Nephron (organoid): Measurements from ENCODE around the gene CTIF.

Experiments
- H3K27ac Mint-ChIP-seq, 3 experiments: 2 replicates each; pipeline ENCODE4 v1.8.0; 2020; ENCODE audit warnings: mixed read lengths in 3 of 3, mild to moderate bottlenecking in 2 of 3, moderate library complexity in 1 of 3
- H3K27me3 Mint-ChIP-seq: 2 replicates; pipeline ENCODE4 v1.8.0; 2021; ENCODE audit warnings: low read depth, mild to moderate bottlenecking, moderate library complexity, mixed read lengths
- H3K36me3 Mint-ChIP-seq: 2 replicates; pipeline ENCODE4 v1.8.0; 2020; ENCODE audit warnings: low read depth, mixed read lengths
- H3K4me1 Mint-ChIP-seq: 2 replicates; pipeline ENCODE4 v1.8.0; 2020; ENCODE audit warnings: mixed read lengths
- H3K4me3 Mint-ChIP-seq, 3 experiments: 2 replicates each; pipeline ENCODE4 v1.8.0; 2020; ENCODE audit warnings: mild to moderate bottlenecking in 3 of 3, mixed read lengths in 3 of 3, moderate library complexity in 2 of 3
- H3K9me3 Mint-ChIP-seq: 2 replicates; pipeline ENCODE4 v1.8.0; 2020; ENCODE audit warnings: mixed read lengths
- TF ChIP-seq, protein P1 (sequence below), 3 experiments: fragments of 200-600 bp; sonication (generic); IDR thresholded peaks; one replicate each; pipeline ENCODE4 v1.5.0; 2021; ENCODE audit warnings: antibody characterized with exemption in 3 of 3; ENCODE audit not compliant: unreplicated experiment in 3 of 3

CTIF gene

DNA sequence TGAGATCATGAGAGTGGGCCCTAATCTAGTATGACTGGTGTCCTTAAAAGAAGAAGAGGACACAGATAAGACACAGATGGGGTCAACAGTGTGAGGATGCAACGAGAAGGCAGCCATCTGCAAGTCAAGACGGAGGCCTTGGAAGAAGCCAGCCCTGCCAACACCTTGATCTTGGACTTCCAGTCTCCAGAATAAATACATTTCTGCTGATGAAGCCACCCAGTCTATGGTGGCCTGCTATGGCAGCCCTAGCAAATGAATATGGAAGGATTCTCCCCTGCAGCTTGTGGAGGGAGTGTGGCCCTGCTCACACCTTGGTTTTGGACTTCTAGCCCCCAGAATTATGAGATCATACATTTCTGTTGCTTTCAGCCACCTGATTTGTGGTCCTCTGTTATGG lies 12.3 kb downstream of the CTIF start:
- Mint-ChIP-seq H3K36me3 (peaks cover 15% of the 10 kb centered on the region), H3K4me1 (peaks cover 39% of the 10 kb centered on the region), H3K27ac (no peak overlapping the region), H3K4me3 (no peak overlapping the region), H3K9me3 (no peaks in the 10 kb centered on the region), H3K27me3 (no peaks in the 10 kb centered on the region)
- TF ChIP-seq, protein P1, sequence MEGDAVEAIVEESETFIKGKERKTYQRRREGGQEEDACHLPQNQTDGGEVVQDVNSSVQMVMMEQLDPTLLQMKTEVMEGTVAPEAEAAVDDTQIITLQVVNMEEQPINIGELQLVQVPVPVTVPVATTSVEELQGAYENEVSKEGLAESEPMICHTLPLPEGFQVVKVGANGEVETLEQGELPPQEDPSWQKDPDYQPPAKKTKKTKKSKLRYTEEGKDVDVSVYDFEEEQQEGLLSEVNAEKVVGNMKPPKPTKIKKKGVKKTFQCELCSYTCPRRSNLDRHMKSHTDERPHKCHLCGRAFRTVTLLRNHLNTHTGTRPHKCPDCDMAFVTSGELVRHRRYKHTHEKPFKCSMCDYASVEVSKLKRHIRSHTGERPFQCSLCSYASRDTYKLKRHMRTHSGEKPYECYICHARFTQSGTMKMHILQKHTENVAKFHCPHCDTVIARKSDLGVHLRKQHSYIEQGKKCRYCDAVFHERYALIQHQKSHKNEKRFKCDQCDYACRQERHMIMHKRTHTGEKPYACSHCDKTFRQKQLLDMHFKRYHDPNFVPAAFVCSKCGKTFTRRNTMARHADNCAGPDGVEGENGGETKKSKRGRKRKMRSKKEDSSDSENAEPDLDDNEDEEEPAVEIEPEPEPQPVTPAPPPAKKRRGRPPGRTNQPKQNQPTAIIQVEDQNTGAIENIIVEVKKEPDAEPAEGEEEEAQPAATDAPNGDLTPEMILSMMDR (IDR thresholded peaks at IDR 0.05; ENCODE audit: unreplicated experiment in 3 of 3) = no peak

DNA sequence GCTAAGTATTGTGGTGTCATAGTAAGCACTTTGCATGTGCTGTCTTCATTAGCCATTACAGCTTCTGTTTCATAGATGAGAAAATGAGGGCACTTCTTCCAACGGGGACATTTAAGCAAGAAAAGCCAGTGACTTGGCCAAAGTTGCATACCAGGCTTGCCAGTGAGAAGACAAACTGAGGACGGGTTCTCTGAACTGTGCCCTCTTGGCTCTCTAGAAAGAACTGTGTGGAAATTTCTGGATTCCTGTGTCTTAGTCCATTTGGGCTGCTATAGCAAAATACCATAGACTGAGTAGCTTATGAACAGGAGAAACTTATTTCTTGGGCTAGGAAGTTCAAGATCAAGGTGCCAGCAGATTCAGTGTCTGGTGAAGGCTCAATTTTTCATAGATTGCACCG lies 13.3 kb downstream of the CTIF start:
- TF ChIP-seq, protein P1 (IDR thresholded peaks at IDR 0.05; ENCODE audit: unreplicated experiment in 3 of 3) = no peak
- Mint-ChIP-seq H3K36me3 (peaks cover 15% of the 10 kb centered on the region), H3K4me3 (no peak overlapping the region), H3K4me1 (peaks cover 29% of the 10 kb centered on the region), H3K9me3 (no peaks in the 10 kb centered on the region), H3K27ac (no peak overlapping the region), H3K27me3 (no peaks in the 10 kb centered on the region)

DNA sequence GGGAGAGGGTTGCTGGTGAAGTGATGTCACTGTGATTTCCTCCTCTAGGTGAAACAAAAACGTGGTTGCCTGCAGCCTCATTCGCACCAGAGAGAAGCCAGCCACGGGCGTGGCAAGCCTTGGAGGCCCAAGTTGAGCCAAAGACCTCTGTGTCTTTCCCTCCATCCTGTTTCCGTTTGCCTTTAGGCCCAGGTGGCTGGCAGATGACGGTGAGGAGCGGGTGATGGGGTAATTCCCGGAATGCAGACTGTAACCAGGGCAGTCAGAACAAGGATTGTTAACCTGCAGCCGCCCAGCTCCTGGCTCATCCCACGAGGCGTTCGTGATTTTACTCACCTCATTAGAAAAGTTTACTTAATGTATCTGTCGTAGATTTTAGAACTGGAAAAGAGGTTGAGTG lies 14.4 kb downstream of the CTIF start:
- no peak overlapping the region for H3K27ac Mint-ChIP-seq

DNA sequence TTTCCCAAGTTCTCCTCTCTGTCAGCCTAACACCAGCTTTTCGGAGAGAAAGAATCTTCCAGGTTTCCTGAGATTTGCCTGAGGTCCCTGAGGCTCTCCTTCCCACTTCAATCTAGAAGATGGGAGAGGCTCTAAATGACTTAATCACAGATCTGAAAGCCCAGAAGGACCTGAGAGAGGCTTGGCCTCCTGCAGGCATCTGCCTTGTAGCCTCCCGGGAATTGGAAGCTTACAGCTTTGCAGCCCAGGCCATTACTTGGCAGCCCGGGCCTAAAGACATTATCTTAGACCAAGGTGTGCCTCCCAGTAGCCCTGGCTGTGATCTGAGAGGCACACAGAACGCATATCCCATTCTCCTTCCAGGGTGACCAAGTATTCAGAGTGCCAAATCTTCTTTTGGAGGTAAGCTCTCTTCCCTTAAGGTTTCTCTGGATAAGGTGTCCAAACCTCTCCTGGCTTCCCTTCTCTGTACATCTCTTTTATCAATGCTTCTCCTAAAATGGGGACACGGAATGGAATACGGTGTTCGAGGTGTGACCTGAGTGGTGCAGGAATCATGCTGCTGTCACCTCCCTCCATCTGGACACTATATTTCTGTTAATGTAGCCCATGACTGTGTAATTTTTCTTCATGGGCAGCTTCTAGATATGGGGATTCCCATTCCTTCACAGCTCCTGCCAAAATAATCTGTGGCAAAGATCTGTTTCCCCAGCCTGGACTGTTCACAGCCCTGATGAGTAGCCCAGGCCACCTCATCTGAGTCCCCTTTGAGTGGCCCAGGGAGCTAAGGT lies 16.0 kb downstream of the CTIF start:
- no peaks in the 10 kb centered on the region for H3K27me3 Mint-ChIP-seq
- TF ChIP-seq, protein P1 (IDR thresholded peaks at IDR 0.05; ENCODE audit: unreplicated experiment in 3 of 3) = no peak
- no peak overlapping the region for H3K27ac Mint-ChIP-seq
- H3K36me3 Mint-ChIP-seq = peaks cover 19% of the 10 kb centered on the region
- no peaks in the 10 kb centered on the region for H3K9me3 Mint-ChIP-seq
- no peak overlapping the region for H3K4me3 Mint-ChIP-seq
- peaks cover 15% of the 10 kb centered on the region for H3K4me1 Mint-ChIP-seq

More for the DNA sequence above, 14.4 kb downstream of the CTIF start:
- TF ChIP-seq, protein P1 (IDR thresholded peaks at IDR 0.05; ENCODE audit: unreplicated experiment in 3 of 3) = no peak
- H3K4me1 Mint-ChIP-seq = peaks cover 27% of the 10 kb centered on the region
- no peaks in the 10 kb centered on the region for H3K9me3 Mint-ChIP-seq
- H3K36me3 Mint-ChIP-seq = peaks cover 15% of the 10 kb centered on the region
- H3K4me3 Mint-ChIP-seq = no peak overlapping the region
- H3K27me3 Mint-ChIP-seq = no peaks in the 10 kb centered on the region

DNA sequence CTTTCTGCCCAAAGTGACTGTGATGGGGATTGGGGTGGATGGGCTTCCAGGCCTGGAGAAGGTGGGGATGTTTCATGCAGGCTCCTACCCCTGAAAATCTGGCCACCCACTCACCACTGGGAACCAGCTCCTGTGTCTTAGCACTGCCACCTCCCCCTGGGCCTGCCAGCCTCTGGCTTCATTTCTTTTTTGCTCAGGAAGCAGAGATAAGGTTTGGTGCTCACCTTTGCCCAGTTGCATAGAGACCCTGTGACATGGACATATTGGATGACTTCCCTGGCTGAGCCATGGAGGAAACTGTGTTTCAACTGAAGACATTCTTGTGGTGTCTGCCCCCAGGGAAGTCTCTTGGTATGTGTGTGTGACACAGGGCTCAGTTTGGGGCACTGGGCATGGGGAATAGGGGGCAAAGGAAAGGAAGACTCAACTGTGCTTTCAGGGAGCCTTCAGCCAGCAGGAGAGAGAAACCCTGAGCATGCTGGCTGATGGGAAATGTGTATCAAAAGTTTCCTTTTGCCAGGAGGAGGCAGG lies 16.7 kb downstream of the CTIF start:
- Mint-ChIP-seq H3K36me3 (peaks cover 19% of the 10 kb centered on the region), H3K27me3 (no peaks in the 10 kb centered on the region), H3K4me1 (peaks cover 12% of the 10 kb centered on the region), H3K9me3 (no peaks in the 10 kb centered on the region), H3K4me3 (no peak overlapping the region), H3K27ac (no peak overlapping the region)
- TF ChIP-seq, protein P1 (IDR thresholded peaks at IDR 0.05; ENCODE audit: unreplicated experiment in 3 of 3) = no peak
